Naive B cell (primary cell): ENCODE results near the gene FILIP1. TPM values are rescaled to one million over a fixed set of nuclear protein-coding genes. Genes with fewer than 3 reads are reported as not detected.

ENCODE experiments used
- ATAC-seq, 2 donors: fragments of 150-1000 bp; cut with Tn5 transposase; 2 replicates each; pipeline ENCODE4 v1.10.0; 2021; ENCODE audit warnings: low read depth in 2 of 2, mild to moderate bottlenecking in 2 of 2, moderate library complexity in 2 of 2
- DNase-seq: peaks from one replicate; pipeline ENCODE4 v3.0.0; 2022
- H3K27ac Mint-ChIP-seq, 6 donors: one replicate each; pipeline ENCODE4 v1.8.0; 2020 to 2022; ENCODE audit warnings: mild to moderate bottlenecking in 6 of 6, mixed read lengths in 6 of 6, moderate library complexity in 5 of 6, inconsistent platforms in 2 of 6
- H3K27me3 Mint-ChIP-seq, 3 donors: one replicate each; pipeline ENCODE4 v1.8.0; 2021 to 2022; ENCODE audit warnings: mixed read lengths in 3 of 3, mild to moderate bottlenecking in 1 of 3
- H3K36me3 Mint-ChIP-seq, 2 donors: one replicate each; pipeline ENCODE4 v1.8.0; 2020 to 2022; ENCODE audit warnings: mixed read lengths in 2 of 2, inconsistent platforms in 1 of 2, mild to moderate bottlenecking in 1 of 2
- H3K4me1 Mint-ChIP-seq, 3 donors: one replicate each; pipeline ENCODE4 v1.8.0; 2020 to 2022; ENCODE audit warnings: mixed read lengths in 3 of 3, inconsistent platforms in 1 of 3, mild to moderate bottlenecking in 1 of 3, moderate library complexity in 1 of 3
- H3K4me3 Mint-ChIP-seq, 8 donors: one replicate each; pipeline ENCODE4 v1.8.0; 2020 to 2022; ENCODE audit warnings: mild to moderate bottlenecking in 8 of 8, mixed read lengths in 8 of 8, moderate library complexity in 8 of 8, inconsistent platforms in 2 of 8
- H3K9me3 Mint-ChIP-seq, 7 donors: one replicate each; pipeline ENCODE4 v1.8.0; 2020 to 2022; ENCODE audit warnings: mixed read lengths in 7 of 7, mild to moderate bottlenecking in 5 of 7, inconsistent platforms in 2 of 7, moderate library complexity in 1 of 7
- polyA plus RNA-seq, 6 donors: library from polyadenylated mRNA; unstranded; fragments of 300-500 nt; fragmentation: Illumina TruSeq; gene quantifications; one replicate each; pipeline ENCODE4 v1.2.3, GENCODE V29; 2021; ENCODE audit warnings: low read depth in 6 of 6

The FILIP1 gene
- polyA plus RNA-seq, 6 donors from 2014 or later, result not detected

DNA sequence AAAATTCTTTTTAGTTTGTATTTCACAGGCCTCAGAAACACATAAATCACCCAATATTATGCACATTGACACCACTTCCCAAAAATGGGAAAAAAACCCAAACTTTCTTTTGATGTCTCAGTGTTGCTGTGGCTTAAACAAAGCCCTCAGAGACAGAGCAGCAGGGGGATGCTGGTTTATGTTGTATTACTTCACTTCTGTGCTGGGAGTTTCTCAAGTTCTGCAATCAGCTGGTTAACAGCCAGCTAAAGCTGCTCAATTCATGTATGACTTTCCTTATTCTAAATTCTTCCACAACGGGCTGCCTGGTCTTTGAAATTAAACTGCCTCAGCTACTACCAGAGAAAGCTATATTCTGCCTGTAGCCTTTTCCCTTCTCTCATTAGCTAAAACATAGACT is 5.6 kb downstream of the FILIP1 start:
- Mint-ChIP-seq H3K36me3 (no peaks in the 10 kb centered on the region), H3K27ac (no peak overlapping the region), H3K4me3 (no peak overlapping the region), H3K4me1 (no peaks in the 10 kb centered on the region), H3K9me3 (no peaks in the 10 kb centered on the region), H3K27me3 (peaks cover 16 to 34% (median 25%) of the 10 kb centered on the region in 3 donors)
- no peak for DNase-seq
- ATAC-seq, result no peak

DNA sequence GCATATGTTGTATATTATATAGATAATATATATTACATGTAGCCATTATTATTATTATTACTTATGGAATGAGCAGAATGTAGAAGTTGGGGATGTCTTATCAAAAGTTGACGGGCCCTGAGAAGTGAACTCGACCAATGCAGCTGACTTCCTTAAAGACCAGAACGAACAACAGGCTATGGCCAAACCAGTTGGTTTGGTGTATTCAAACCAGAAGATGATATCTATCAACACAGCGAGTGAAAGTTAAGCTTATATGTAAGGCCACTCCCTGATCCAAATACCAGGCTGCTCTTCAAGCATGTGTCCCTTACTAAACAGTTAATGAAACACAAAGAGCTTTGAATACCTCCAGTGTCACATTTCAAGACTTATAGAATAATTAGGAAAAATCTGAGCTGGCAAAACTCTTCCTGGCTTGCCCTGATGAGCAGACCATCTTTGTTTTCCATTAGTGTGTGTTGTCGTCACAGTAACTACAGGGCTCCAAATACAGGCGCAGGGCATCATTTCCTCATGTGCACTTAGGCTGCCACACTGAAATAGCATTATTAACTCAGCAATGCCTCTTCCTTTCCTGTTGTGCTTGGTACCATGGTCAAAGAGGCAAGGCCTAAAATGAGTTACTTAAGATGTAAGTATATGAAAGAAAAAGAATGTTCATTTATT is 6.6 kb downstream of the FILIP1 start:
- Mint-ChIP-seq H3K9me3 (no peaks in the 10 kb centered on the region), H3K4me1 (no peaks in the 10 kb centered on the region), H3K4me3 (no peak overlapping the region), H3K27me3 (peaks cover 12 to 26% (median 20%) of the 10 kb centered on the region in 3 donors), H3K36me3 (no peaks in the 10 kb centered on the region), H3K27ac (no peak overlapping the region)
- ATAC-seq, result no peak
- no peak for DNase-seq

DNA sequence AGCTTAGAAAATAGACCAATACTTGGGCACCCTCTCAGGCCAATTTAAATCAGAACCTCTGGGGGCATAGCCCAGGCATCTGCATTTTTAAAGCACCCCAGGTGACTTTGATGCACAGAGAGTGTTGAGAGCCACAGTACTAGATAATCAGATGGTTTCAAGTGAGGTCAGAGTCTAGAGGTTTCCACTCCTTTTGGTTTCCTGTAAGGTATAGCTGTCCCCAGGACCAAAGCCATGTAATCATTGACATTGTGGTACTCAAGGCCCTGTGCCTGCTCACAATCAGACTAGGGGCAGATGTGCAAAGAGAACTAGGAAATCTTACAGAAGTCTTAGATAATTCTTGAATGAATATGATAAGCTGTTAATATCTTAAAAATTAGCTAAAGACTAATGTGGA is 9.1 kb downstream of the FILIP1 start:
- H3K4me3 Mint-ChIP-seq, result no peak overlapping the region
- DNase-seq, result no peak
- H3K36me3 Mint-ChIP-seq, result no peaks in the 10 kb centered on the region
- no peak overlapping the region for H3K27ac Mint-ChIP-seq
- peaks cover 6 to 17% (median 14%) of the 10 kb centered on the region in 3 donors for H3K27me3 Mint-ChIP-seq
- H3K4me1 Mint-ChIP-seq, result no peaks in the 10 kb centered on the region
- no peak for ATAC-seq
- H3K9me3 Mint-ChIP-seq, result no peaks in the 10 kb centered on the region

DNA sequence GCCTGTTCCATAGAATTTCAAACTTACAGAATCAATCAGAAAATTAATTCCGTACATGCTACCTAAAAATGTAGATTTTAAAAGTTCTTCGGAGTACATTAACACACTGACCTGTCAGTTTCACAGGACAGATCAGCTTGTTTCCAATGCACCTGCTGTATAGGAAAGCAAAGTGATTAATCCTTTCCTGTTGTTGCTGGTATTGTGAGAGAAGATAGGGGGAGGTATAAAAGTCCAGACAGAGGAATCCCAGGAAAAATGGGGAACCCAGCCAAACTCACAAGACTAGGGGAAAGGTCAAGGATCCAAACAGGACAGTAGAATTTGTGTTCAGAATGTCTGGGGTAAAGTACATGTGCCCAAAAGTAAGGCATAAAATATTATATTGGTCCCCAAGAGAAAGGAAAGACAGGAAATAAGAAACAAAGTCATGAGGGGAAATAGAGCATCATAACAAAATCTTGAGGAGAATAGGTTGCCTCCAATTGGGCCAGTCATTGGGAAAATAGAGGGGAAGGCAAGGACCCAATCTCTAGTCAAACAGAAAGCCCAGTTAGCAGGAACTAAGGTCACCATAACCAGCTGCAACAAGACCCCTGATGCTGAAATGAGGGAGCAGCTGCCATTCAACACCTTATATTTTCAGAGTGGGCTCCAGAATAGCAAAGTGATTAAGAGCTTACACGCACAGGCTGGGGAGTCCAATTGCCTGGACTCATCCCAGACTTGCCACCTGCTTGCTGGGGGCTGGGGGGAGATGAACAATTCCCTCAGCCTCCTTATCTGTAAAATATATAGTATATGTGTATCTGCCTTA is 10.3 kb downstream of the FILIP1 start:
- H3K36me3 Mint-ChIP-seq, result no peaks in the 10 kb centered on the region

DNA sequence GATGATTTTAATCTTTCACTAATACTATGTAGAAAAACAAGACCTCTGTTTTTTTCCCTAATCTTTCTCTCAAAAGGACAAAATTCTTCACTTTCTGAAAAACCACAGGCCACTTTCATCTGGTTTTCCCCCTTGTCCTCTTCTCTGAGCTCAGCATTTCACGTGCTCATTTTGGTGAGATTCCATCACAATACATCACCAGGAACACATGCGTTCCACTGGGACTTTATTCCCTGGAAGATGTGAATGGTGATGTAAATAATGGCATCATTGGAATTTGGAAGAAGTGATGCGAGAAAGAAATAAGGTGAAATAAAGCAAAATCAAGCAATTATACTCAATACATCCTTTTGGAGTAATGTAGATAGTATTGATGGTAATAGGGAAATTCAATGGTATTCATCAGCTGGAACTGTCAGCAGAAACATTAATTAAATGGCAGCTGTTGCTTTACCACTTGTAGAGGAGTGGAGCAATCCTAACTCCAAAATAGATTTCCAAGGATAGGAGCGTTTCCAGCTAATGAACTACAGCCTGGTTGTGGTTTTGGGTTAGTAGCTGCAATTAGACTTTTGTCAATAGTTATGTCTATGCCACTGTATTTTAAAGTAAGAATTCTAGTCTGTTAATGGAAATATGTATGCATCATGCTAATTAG is 11.5 kb downstream of the FILIP1 start:
- H3K27me3 Mint-ChIP-seq, result peaks cover 7 to 17% (median 9%) of the 10 kb centered on the region in 3 donors
- no peak for ATAC-seq
- no peaks in the 10 kb centered on the region for H3K36me3 Mint-ChIP-seq
- H3K27ac Mint-ChIP-seq, result no peak overlapping the region
- DNase-seq, result no peak
- no peak overlapping the region for H3K4me3 Mint-ChIP-seq
- no peaks in the 10 kb centered on the region for H3K4me1 Mint-ChIP-seq
- H3K9me3 Mint-ChIP-seq, result no peaks in the 10 kb centered on the region

More for the DNA sequence above, 10.3 kb downstream of the FILIP1 start:
- H3K4me1 Mint-ChIP-seq, result no peaks in the 10 kb centered on the region
- H3K4me3 Mint-ChIP-seq, result no peak overlapping the region
- H3K27ac Mint-ChIP-seq, result no peak overlapping the region
- H3K9me3 Mint-ChIP-seq, result no peaks in the 10 kb centered on the region
- no peak for ATAC-seq
- peaks cover 6 to 17% (median 11%) of the 10 kb centered on the region in 3 donors for H3K27me3 Mint-ChIP-seq
- DNase-seq, result no peak

DNA sequence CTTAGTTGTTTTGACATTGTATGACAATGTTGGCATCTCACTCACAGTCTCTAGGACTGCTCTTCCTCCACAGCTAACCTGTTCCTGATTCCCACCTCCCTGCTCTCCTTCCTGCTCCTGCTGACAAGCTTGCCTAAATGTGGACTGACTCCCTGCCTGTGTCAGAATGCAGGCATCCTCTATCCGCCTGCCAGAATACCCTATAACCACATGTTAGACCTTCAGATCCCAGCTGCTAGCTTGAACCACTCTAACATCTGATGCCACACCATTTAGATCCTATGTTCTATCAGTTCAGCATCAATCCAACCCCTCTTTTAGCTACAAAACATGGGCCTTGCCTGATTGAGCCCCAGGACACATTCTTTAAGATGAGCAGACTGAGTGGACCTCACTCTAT is 12.2 kb downstream of the FILIP1 start:
- Mint-ChIP-seq H3K4me1 (no peaks in the 10 kb centered on the region), H3K4me3 (no peak overlapping the region), H3K27me3 (peaks cover 10 to 17% (median 14%) of the 10 kb centered on the region in 3 donors), H3K36me3 (no peaks in the 10 kb centered on the region), H3K9me3 (no peaks in the 10 kb centered on the region), H3K27ac (no peak overlapping the region)
- no peak for DNase-seq
- ATAC-seq, result no peak

DNA sequence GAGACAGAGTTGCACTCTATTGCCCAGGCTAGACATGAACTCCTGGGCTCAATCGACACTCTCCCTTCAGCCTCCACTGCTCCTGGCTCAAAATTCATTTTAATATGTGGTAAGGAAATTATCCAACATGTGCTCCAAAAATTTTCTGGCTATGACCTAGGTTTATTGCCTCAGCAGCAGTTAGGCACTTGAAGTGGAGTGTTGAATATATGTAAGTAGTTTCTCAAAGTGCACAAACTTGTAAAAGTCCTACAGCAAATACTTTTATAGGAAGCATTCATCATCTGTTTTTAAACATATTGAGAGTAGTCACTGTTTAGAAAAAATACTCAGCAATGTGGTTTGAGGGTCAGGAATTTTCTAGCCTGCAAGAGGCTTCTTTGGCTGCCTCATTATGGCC is 13.2 kb downstream of the FILIP1 start:
- no peaks in the 10 kb centered on the region for H3K36me3 Mint-ChIP-seq
- DNase-seq, result no peak
- no peak overlapping the region for H3K27ac Mint-ChIP-seq
- no peaks in the 10 kb centered on the region for H3K9me3 Mint-ChIP-seq
- no peak overlapping the region for H3K4me3 Mint-ChIP-seq
- no peaks in the 10 kb centered on the region for H3K4me1 Mint-ChIP-seq
- no peak for ATAC-seq
- peaks cover 8 to 10% (median 8%) of the 10 kb centered on the region in 3 donors for H3K27me3 Mint-ChIP-seq

DNA sequence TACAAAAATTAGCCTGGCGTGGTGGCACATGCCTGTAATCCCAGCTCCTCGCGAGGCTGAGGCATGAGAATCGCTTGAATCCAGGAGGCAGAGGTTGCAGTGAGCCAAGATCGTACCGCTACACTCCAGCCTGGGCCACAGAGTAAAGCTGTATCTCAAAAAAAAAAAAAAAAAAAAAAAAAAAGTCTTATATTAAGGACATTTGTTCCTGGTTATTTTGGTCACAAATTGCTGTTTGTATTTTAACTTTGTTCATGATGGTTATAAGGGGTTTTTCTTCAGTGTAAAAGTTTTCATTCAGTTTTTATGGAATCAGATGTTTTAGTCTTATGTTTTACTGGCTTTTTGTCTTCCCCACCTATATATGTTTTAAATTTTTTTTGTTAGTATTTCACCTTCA is 13.9 kb downstream of the FILIP1 start:
- no peaks in the 10 kb centered on the region for H3K9me3 Mint-ChIP-seq
- H3K4me3 Mint-ChIP-seq, result no peak overlapping the region
- peaks cover 8 to 10% (median 8%) of the 10 kb centered on the region in 3 donors for H3K27me3 Mint-ChIP-seq
- no peaks in the 10 kb centered on the region for H3K36me3 Mint-ChIP-seq
- H3K27ac Mint-ChIP-seq, result no peak overlapping the region
- H3K4me1 Mint-ChIP-seq, result no peaks in the 10 kb centered on the region
- DNase-seq, result no peak
- no peak for ATAC-seq

DNA sequence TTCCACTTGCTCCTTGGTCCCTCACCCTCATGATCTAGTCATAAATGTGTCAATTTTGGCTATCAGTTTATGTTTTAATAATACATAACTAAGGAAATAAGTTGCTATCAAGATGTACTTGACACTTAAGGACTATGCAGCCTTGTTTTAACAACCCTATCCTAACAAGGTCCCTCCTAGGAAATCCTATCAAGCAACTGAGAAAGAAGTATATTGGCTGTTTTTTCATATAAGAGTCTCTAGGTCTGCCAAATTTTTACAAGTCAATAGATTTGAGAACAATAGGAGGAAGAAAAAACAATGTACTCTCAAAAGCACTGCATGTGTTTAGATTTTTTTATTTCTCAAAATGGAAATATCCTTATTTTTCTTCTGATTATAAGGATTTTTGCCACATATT is 14.7 kb downstream of the FILIP1 start:
- no peak overlapping the region for H3K27ac Mint-ChIP-seq
- H3K4me1 Mint-ChIP-seq, result no peaks in the 10 kb centered on the region
- no peak for DNase-seq
- no peak overlapping the region for H3K4me3 Mint-ChIP-seq
- no peak for ATAC-seq
- no peaks in the 10 kb centered on the region for H3K36me3 Mint-ChIP-seq
- H3K27me3 Mint-ChIP-seq, result peaks cover 8 to 10% (median 8%) of the 10 kb centered on the region in 3 donors
- H3K9me3 Mint-ChIP-seq, result no peaks in the 10 kb centered on the region

DNA sequence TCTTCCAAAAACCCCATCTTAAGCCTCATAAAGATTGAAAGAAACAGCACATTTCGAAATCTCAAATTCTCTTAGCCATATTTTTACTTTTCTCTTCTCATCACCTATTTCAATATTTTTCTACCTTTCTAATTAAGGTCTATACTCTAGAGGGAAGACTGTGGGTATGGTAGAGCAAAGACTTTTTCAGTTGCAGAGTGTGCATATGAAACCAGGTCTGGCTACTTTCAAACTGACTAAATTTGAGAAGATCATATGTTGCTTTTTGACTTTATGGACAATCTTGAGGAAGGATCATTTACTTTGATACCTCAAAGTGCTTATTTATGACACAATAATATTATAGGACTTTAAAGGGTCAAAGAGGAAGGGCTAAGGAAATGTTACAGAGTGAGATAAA is 20.7 kb downstream of the FILIP1 start:
- Mint-ChIP-seq H3K9me3 (peaks cover 0 to 9% (median 4%) of the 10 kb centered on the region in 7 donors), H3K36me3 (peaks cover 0 to under 1% of the 10 kb centered on the region in 2 donors), H3K4me1 (no peaks in the 10 kb centered on the region), H3K27ac (no peak overlapping the region), H3K4me3 (no peak overlapping the region), H3K27me3 (peaks cover 1 to 8% (median 5%) of the 10 kb centered on the region in 3 donors)
- ATAC-seq, result no peak
- no peak for DNase-seq

DNA sequence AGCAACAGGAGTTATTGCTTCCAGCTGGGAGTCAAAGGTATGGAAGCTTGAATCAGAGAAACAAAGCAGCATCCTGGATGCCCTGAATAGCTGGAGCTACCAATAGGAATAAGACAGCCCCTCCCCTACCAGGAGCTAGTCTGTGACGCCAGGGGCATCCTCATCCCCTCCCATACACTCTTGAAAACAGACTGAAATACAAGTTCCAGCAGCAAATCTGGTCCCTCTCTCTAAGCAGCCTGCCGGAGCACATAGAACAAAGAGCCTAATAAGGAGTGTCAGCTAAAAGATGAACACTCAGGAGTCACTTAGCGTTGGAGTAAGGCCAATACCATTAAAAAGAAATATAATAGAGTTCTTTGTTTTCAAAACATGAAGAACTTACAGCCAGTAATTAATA is 25.6 kb downstream of the FILIP1 start:
- ATAC-seq, result no peak
- Mint-ChIP-seq H3K4me1 (no peaks in the 10 kb centered on the region), H3K9me3 (peaks cover 5 to 19% (median 7%) of the 10 kb centered on the region in 7 donors), H3K27me3 (peaks cover 0 to 9% (median 7%) of the 10 kb centered on the region in 3 donors), H3K4me3 (no peak overlapping the region), H3K36me3 (peaks cover 0 to 8% of the 10 kb centered on the region in 2 donors), H3K27ac (no peak overlapping the region)
- DNase-seq, result no peak

DNA sequence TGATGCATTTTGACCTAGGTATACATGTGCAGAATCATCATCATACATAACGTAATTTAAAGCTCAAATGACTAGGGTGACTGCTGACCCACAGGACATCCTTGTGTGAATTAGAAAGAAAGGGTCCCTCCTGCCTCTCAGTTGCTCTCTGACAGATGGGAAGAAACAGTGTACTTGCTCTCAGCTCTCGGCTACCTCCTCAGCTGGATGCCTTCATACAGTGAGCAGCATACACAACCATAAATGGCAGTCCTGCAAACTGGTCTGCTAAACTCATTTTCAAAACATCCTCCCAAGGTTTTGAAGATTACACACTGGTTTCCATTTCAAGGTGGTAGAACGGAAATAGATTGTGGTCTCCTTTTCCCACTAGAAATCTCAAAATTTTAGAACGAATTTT is 26.3 kb downstream of the FILIP1 start:
- H3K27ac Mint-ChIP-seq, result no peak overlapping the region
- H3K36me3 Mint-ChIP-seq, result peaks cover 0 to 8% of the 10 kb centered on the region in 2 donors
- no peak overlapping the region for H3K4me3 Mint-ChIP-seq
- H3K27me3 Mint-ChIP-seq, result peaks cover 3 to 9% (median 7%) of the 10 kb centered on the region in 3 donors
- peaks cover 5 to 19% (median 7%) of the 10 kb centered on the region in 7 donors for H3K9me3 Mint-ChIP-seq
- H3K4me1 Mint-ChIP-seq, result no peaks in the 10 kb centered on the region
- ATAC-seq (no peak), DNase-seq (no peak)

DNA sequence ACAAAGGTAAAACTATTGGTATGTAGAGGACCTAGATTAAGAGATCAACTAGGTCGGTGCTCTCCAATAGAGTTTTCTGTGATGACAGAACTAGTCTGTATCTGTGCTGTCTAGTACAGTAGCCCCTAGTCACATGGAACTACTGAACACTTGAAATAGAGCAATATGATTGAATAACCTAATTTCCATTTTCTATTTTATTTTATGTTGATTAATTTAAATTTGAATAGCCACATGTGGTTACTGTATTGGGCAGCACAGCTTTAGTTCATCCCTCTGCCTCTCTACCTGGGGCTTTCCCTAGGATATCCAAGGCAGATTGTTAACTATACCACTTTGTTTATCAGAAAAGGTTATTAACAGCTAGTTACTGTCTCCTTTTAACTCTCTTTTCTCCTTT is 27.0 kb downstream of the FILIP1 start:
- no peak overlapping the region for H3K4me3 Mint-ChIP-seq
- DNase-seq, result no peak
- no peaks in the 10 kb centered on the region for H3K4me1 Mint-ChIP-seq
- peaks cover 5 to 19% (median 7%) of the 10 kb centered on the region in 7 donors for H3K9me3 Mint-ChIP-seq
- H3K36me3 Mint-ChIP-seq, result peaks cover 0 to 8% of the 10 kb centered on the region in 2 donors
- ATAC-seq, result no peak
- peaks cover 3 to 11% (median 9%) of the 10 kb centered on the region in 3 donors for H3K27me3 Mint-ChIP-seq
- no peak overlapping the region for H3K27ac Mint-ChIP-seq
